Neural cell (in vitro differentiated cells): ENCODE measurements around the gene ANAPC5. TPM values are rescaled to one million over a fixed set of nuclear protein-coding genes. Genes with fewer than 3 reads are reported as not detected.

Experiments used
- H2AFZ ChIP-seq: fragments of 200-600, 300-800 bp; sonication (generic), shearing (Covaris generic); 2 replicates; pipeline ENCODE4 v1.6.0; 2014; ENCODE audit warnings: low read depth, mild to moderate bottlenecking, antibody characterized with exemption, low read length, moderate library complexity
- H3F3A ChIP-seq: fragments of 200-600 bp; shearing (Covaris generic); 2 replicates; pipeline ENCODE4 v1.6.1; 2016; ENCODE audit warnings: mild to moderate bottlenecking, moderate library complexity, mixed read lengths, antibody characterized with exemption, low read length; ENCODE audit not compliant: insufficient read depth, poor library complexity, severe bottlenecking
- H3K27ac ChIP-seq: fragments of 200-600, 300-800 bp; sonication (generic), shearing (Covaris generic); 2 replicates; pipeline ENCODE4 v1.5.1; 2014; ENCODE audit warnings: mild to moderate bottlenecking, low read length, moderate library complexity
- H3K27me3 ChIP-seq: fragments of 300-800, 200-600 bp; sonication (generic), shearing (Covaris generic); 2 replicates; pipeline ENCODE4 v1.6.0; 2014; ENCODE audit warnings: mild to moderate bottlenecking, low read depth, low read length, moderate library complexity; ENCODE audit not compliant: insufficient read depth
- H3K36me3 ChIP-seq: fragments of 300-800, 200-600 bp; sonication (generic), shearing (Covaris generic); 2 replicates; pipeline ENCODE4 v1.5.1; 2014; ENCODE audit warnings: mild to moderate bottlenecking, antibody characterized with exemption, low read length, moderate library complexity; ENCODE audit not compliant: insufficient read depth
- H3K4me2 ChIP-seq: fragments of 300-800, 200-600 bp; sonication (generic), shearing (Covaris generic); 2 replicates; pipeline ENCODE4 v1.6.0; 2014; ENCODE audit warnings: mild to moderate bottlenecking, low read length
- H3K4me3 ChIP-seq: fragments of 300-800, 200-600 bp; sonication (generic), shearing (Covaris generic); 2 replicates; pipeline ENCODE4 v1.5.1; 2014; ENCODE audit warnings: mild to moderate bottlenecking, low read length, moderate library complexity
- H3K79me2 ChIP-seq: fragments of 200-600 bp; shearing (Covaris generic); replicated peaks from 2 replicates; pipeline ENCODE4 v1.6.0; 2014; ENCODE audit warnings: mild to moderate bottlenecking, low read length, moderate library complexity; ENCODE audit not compliant: insufficient read depth
- H3K9ac ChIP-seq: fragments of 300-800, 200-600 bp; sonication (generic), shearing (Covaris generic); 2 replicates; pipeline ENCODE4 v1.6.1; 2016; ENCODE audit warnings: mild to moderate bottlenecking, low read length, mixed read lengths
- H3K9me2 ChIP-seq: fragments of 200-600 bp; shearing (Covaris generic); 2 replicates; pipeline ENCODE4 v1.6.1; 2016; ENCODE audit warnings: mild to moderate bottlenecking, low read length, mixed read lengths; ENCODE audit not compliant: insufficient read depth
- H3K9me3 ChIP-seq: fragments of 200-600, 300-800 bp; sonication (generic), shearing (Covaris generic); 2 replicates; pipeline ENCODE4 v1.6.1; 2016; ENCODE audit warnings: mild to moderate bottlenecking, mixed run types, low read length, moderate library complexity, mixed read lengths
- H4K20me1 ChIP-seq: fragments of 200-600 bp; shearing (Covaris generic); 2 replicates; pipeline ENCODE4 v1.6.1; 2016; ENCODE audit warnings: mild to moderate bottlenecking, mixed run types; ENCODE audit not compliant: insufficient read depth
- EP300 ChIP-seq: fragments of 450-650 bp; conservative IDR thresholded peaks from 2 replicates; pipeline ENCODE4 v1.6.1; 2014; ENCODE audit warnings: antibody characterized with exemption, mild to moderate bottlenecking, moderate library complexity; ENCODE audit not compliant: poor library complexity, severe bottlenecking
- EZH2 ChIP-seq: fragments of 200-600, 300-800 bp; shearing (Covaris generic), sonication (generic); IDR thresholded peaks from 2 replicates; pipeline ENCODE4 v1.6.1; 2014; ENCODE audit warnings: antibody characterized with exemption, low read length, borderline replicate concordance, mild to moderate bottlenecking; ENCODE audit not compliant: insufficient read depth, poor library complexity, severe bottlenecking
- MXI1 ChIP-seq: fragments of 450-650 bp; conservative IDR thresholded peaks from 2 replicates; pipeline ENCODE4 v1.6.1; 2014; ENCODE audit warnings: antibody characterized with exemption, mild to moderate bottlenecking; ENCODE audit not compliant: poor library complexity, severe bottlenecking
- POLR2AphosphoS5 ChIP-seq: IDR thresholded peaks from 2 replicates; pipeline ENCODE4 v1.6.1; 2012
- RAD21 ChIP-seq: fragments of 450-650 bp; conservative IDR thresholded peaks from 2 replicates; pipeline ENCODE4 v1.6.1; 2014; ENCODE audit warnings: antibody characterized with exemption, mild to moderate bottlenecking, moderate library complexity
- SMC3 ChIP-seq: fragments of 450-650 bp; conservative IDR thresholded peaks from 2 replicates; pipeline ENCODE4 v1.6.1; 2014; ENCODE audit warnings: antibody characterized with exemption, mild to moderate bottlenecking, moderate library complexity; ENCODE audit not compliant: poor library complexity
- TAF1 ChIP-seq: IDR thresholded peaks from 2 replicates; pipeline ENCODE4 v1.6.1; 2012; ENCODE audit warnings: low read depth
- polyA plus RNA-seq: library from polyadenylated mRNA; depleted of rRNA; stranded (reverse); fragments of >200 nt; gene quantifications from 2 replicates; pipeline ENCODE4 v1.2.3, GENCODE V29; 2014
- TF ChIP-seq, protein P1 (sequence below): fragments of 450-650 bp; IDR thresholded peaks from 2 replicates; pipeline ENCODE4 v1.5.1; 2014; ENCODE audit warnings: antibody characterized with exemption, mild to moderate bottlenecking, moderate library complexity; ENCODE audit not compliant: poor library complexity, severe bottlenecking
- TF ChIP-seq, protein P2 (sequence below): IDR thresholded peaks from 2 replicates; pipeline ENCODE4 v1.6.1; 2012; ENCODE audit warnings: borderline replicate concordance

Gene ANAPC5
- polyA plus RNA-seq, 1 donor from 2014 or later = 272 TPM

DNA sequence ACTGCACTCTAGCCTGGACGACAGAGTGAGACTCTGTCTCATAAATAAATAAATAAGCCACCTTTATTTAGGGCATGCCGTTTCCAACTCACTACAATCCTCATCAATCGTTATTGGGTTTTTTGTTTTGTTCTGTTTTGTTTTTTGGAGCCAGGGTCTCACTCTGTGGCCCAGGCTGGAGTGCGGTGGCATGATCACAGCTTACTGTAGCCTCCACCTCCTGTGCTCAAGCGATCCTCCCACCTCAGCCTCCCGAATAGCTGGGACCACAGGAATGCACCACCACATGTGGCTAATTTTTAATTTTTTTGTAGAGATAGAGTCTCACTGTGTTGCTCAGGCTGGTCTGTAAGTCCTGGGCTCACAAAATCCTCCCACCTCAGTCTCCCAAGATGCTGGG, 3.6 kb upstream of the ANAPC5 start:
- Histone ChIP-seq H3K36me3 (no peaks in the 10 kb centered on the region), H3K4me2 (no peak overlapping the region), H3K4me3 (no peak overlapping the region), H3K27ac (no peak overlapping the region), H3K79me2 (peaks cover 2% of the 10 kb centered on the region), H3K9me2 (no peaks in the 10 kb centered on the region), H3K9me3 (no peaks in the 10 kb centered on the region), H3F3A (no peaks in the 10 kb centered on the region), H3K27me3 (no peaks in the 10 kb centered on the region), H2AFZ (no peak overlapping the region), H4K20me1 (no peaks in the 10 kb centered on the region), H3K9ac (no peak overlapping the region)
- TF ChIP-seq POLR2AphosphoS5 (no peak), TAF1 (no peak), RAD21 (no peak), EP300 (no peak), SMC3 (no peak), MXI1 (no peak), EZH2 (no peak)
- TF ChIP-seq, protein P1, sequence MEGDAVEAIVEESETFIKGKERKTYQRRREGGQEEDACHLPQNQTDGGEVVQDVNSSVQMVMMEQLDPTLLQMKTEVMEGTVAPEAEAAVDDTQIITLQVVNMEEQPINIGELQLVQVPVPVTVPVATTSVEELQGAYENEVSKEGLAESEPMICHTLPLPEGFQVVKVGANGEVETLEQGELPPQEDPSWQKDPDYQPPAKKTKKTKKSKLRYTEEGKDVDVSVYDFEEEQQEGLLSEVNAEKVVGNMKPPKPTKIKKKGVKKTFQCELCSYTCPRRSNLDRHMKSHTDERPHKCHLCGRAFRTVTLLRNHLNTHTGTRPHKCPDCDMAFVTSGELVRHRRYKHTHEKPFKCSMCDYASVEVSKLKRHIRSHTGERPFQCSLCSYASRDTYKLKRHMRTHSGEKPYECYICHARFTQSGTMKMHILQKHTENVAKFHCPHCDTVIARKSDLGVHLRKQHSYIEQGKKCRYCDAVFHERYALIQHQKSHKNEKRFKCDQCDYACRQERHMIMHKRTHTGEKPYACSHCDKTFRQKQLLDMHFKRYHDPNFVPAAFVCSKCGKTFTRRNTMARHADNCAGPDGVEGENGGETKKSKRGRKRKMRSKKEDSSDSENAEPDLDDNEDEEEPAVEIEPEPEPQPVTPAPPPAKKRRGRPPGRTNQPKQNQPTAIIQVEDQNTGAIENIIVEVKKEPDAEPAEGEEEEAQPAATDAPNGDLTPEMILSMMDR = no peak
- TF ChIP-seq, protein P2, sequence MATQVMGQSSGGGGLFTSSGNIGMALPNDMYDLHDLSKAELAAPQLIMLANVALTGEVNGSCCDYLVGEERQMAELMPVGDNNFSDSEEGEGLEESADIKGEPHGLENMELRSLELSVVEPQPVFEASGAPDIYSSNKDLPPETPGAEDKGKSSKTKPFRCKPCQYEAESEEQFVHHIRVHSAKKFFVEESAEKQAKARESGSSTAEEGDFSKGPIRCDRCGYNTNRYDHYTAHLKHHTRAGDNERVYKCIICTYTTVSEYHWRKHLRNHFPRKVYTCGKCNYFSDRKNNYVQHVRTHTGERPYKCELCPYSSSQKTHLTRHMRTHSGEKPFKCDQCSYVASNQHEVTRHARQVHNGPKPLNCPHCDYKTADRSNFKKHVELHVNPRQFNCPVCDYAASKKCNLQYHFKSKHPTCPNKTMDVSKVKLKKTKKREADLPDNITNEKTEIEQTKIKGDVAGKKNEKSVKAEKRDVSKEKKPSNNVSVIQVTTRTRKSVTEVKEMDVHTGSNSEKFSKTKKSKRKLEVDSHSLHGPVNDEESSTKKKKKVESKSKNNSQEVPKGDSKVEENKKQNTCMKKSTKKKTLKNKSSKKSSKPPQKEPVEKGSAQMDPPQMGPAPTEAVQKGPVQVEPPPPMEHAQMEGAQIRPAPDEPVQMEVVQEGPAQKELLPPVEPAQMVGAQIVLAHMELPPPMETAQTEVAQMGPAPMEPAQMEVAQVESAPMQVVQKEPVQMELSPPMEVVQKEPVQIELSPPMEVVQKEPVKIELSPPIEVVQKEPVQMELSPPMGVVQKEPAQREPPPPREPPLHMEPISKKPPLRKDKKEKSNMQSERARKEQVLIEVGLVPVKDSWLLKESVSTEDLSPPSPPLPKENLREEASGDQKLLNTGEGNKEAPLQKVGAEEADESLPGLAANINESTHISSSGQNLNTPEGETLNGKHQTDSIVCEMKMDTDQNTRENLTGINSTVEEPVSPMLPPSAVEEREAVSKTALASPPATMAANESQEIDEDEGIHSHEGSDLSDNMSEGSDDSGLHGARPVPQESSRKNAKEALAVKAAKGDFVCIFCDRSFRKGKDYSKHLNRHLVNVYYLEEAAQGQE = no peak

DNA sequence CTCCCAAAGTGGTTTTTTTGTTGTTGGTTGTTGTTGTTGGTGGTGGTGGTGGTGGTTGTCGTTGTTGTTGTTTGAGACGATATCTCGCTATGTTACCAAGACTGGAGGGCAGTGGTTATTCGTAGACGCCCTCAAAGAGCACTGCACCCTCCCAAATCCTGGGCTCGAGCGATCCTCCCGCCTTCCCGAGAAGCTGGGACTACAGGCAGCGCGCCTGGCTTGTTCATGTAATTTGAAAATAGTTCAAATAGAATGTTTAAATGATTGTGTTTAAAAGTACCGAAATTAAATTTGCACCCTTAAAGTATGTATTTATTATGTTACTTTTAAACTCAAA, 439 bp upstream of the ANAPC5 start:
- peak overlapping the region; percentile 94 for H3K4me3 ChIP-seq
- H2AFZ ChIP-seq = peak overlapping the region; percentile 34
- no peaks in the 10 kb centered on the region for H3K9me3 ChIP-seq
- H3K9me2 ChIP-seq = no peaks in the 10 kb centered on the region
- H3K27me3 ChIP-seq = no peaks in the 10 kb centered on the region
- H3F3A ChIP-seq = no peaks in the 10 kb centered on the region
- peaks cover 9% of the 10 kb centered on the region for H3K79me2 ChIP-seq
- TF ChIP-seq TAF1 (no peak), RAD21 (no peak), EP300 (no peak), SMC3 (no peak)
- TF ChIP-seq, protein P2 = no peak
- TF ChIP-seq, protein P1 = no peak
- no peak overlapping the region for H3K27ac ChIP-seq
- no peaks in the 10 kb centered on the region for H3K36me3 ChIP-seq
- H3K9ac ChIP-seq = peak overlapping the region; percentile 49
- H4K20me1 ChIP-seq = no peaks in the 10 kb centered on the region
- H3K4me2 ChIP-seq = peak overlapping the region; percentile 87
